Stomach smooth muscle (tissue), 2 donors: ENCODE measurements around the gene CSTF3.
"Not testable (repeated sequence)": the region's sequence is repeated elsewhere in the genome, so short reads cannot be mapped to it uniquely, and the experiment has no call there.

Experiments used
- H3K27ac ChIP-seq: one replicate; pipeline ENCODE4 v1.7.0; 2013; ENCODE audit warnings: mild to moderate bottlenecking, low read length, inconsistent platforms
- H3K27me3 ChIP-seq, 2 donors: one replicate each; pipeline ENCODE4 v1.7.0; 2013; ENCODE audit warnings: low read length in 2 of 2; ENCODE audit not compliant: insufficient read depth in 2 of 2, control insufficient read depth in 1 of 2
- H3K36me3 ChIP-seq, 2 donors: one replicate each; pipeline ENCODE4 v1.7.0; 2013; ENCODE audit warnings: low read length in 2 of 2; ENCODE audit not compliant: control insufficient read depth in 2 of 2, insufficient read depth in 2 of 2
- H3K4me1 ChIP-seq: one replicate; pipeline ENCODE4 v1.7.0; 2013; ENCODE audit warnings: low read length; ENCODE audit not compliant: control insufficient read depth, insufficient read depth
- H3K4me3 ChIP-seq, 2 donors: one replicate each; pipeline ENCODE4 v1.7.0; 2013; ENCODE audit warnings: low read length in 2 of 2
- H3K9ac ChIP-seq, 2 donors: one replicate each; pipeline ENCODE4 v1.7.0; 2013; ENCODE audit warnings: low read length in 2 of 2, mild to moderate bottlenecking in 1 of 2
- H3K9me3 ChIP-seq, 2 donors: one replicate each; pipeline ENCODE4 v1.7.0; 2013; ENCODE audit warnings: low read length in 2 of 2; ENCODE audit not compliant: control insufficient read depth in 2 of 2
- donor health status: healthy.
- donor health status: Pancreatic carcinoma.

CSTF3 gene

DNA sequence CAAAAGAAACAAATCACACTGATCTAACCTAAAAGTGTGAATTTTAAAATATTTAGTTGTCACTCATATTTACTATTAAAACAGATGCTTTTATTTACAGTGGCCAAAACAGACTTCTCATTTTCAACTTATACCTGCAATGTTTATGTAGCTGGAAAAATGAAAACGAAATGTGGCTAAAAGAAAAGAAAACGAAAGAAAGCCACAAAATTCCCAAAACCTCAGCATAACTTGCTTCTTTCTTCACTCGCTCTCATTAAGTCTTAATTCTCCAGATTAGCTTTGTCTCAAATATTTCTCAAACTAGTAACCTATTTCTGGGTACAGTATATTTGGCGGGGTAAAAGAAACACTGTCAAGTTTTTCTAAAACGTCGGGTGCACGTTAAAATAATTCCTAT is 693 bp downstream of the CSTF3 start:
- H3K9ac ChIP-seq: peak overlapping the region; percentile 89 to 95
- no peaks in the 10 kb centered on the region for H3K27me3 ChIP-seq
- peak overlapping the region; percentile 90 to 98 for H3K4me3 ChIP-seq
- H3K27ac ChIP-seq: peak overlapping the region; percentile 82
- no peaks in the 10 kb centered on the region for H3K9me3 ChIP-seq
- peaks cover 12% of the 10 kb centered on the region for H3K4me1 ChIP-seq
- no peaks in the 10 kb centered on the region for H3K36me3 ChIP-seq

DNA sequence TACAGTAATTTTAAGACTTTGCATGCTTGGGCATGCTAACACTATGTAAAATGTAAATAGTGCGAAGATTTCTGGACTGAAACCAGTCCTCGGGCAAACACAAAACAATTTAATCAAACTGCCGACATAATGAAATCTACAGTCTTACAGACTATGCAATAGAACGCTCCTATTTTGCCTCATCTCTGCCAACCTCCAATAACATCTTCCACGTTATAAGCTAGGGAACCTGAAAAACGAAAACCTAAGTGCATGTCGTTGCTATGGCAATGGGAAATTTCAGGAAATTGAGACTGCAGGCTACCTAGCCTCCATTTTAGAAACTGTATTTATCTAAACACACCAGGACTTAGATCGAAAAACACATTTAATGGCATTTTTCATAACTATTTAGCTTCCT is 1.1 kb downstream of the CSTF3 start:
- H3K27ac ChIP-seq: no peak overlapping the region
- H3K36me3 ChIP-seq: no peaks in the 10 kb centered on the region
- H3K9ac ChIP-seq: peak overlapping the region; percentile 31 to 89
- H3K9me3 ChIP-seq: no peaks in the 10 kb centered on the region
- no peaks in the 10 kb centered on the region for H3K27me3 ChIP-seq
- peaks cover 12% of the 10 kb centered on the region for H3K4me1 ChIP-seq
- peak overlapping the region; percentile 90 to 98 for H3K4me3 ChIP-seq

DNA sequence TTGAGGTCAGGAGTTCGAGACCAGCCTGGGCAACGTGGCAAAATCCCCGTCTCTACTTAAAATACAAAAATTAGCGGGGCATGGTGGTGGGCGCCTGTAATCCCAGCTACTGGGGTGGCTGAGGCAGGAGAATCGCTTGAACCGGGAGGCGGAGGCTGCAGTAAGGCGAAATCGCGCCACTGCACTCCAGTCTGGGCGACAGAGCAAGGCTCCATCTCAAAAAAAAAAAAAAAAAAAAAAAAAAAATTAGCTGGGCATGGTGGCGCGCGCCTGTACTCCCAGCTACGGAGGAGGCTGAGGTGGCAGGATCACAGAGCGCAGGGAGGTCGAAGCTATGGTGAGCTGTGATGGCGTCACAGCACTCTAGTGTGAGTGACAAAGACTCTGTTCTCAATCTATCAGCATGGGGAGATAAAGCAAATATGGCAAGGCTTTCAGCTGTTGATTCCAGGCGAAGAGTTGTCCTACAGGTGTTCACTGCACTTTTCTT is 1.9 kb downstream of the CSTF3 start:
- H3K27ac ChIP-seq, H3K36me3 ChIP-seq, H3K9me3 ChIP-seq, H3K9ac ChIP-seq, H3K27me3 ChIP-seq: not testable (repeated sequence)
- Histone ChIP-seq H3K4me3 (peak overlapping the region; percentile 90 to 98), H3K4me1 (peaks cover 12% of the 10 kb centered on the region)

DNA sequence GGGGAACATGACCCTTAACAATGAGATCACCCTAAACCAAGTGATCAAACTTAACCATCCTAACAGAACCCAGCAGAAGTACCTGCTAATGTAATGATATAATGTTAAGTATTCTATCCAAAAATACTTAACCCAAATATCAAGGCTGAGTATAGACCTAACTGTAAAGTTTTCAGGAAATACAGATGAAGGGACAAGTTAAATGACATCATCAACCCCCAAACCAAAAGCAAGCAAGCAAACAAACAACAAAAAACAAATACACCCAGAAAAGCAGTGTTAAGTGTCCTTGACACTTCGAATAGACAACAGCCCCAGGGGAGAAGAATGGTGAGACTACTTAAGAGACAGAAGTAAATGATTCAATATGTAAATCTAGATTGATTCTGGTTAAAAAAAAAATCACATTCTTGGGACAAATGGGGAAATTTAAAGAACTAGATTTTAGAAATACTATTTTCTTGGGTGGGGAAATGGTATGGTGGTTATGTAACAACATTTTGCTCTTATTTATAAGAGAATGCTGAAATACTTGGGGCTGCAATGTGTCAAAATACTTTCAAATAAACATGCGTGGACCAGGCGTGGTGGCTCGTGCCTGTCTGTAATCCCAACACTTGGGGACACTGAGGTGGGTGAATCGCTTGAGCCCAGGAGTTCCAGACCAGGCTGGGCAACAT is 2.5 kb downstream of the CSTF3 start:
- Histone ChIP-seq H3K27ac (no peak overlapping the region), H3K36me3 (no peaks in the 10 kb centered on the region), H3K9me3 (no peaks in the 10 kb centered on the region), H3K4me1 (peaks cover 12% of the 10 kb centered on the region), H3K27me3 (no peaks in the 10 kb centered on the region), H3K4me3 (no peak overlapping the region), H3K9ac (no peak overlapping the region)

DNA sequence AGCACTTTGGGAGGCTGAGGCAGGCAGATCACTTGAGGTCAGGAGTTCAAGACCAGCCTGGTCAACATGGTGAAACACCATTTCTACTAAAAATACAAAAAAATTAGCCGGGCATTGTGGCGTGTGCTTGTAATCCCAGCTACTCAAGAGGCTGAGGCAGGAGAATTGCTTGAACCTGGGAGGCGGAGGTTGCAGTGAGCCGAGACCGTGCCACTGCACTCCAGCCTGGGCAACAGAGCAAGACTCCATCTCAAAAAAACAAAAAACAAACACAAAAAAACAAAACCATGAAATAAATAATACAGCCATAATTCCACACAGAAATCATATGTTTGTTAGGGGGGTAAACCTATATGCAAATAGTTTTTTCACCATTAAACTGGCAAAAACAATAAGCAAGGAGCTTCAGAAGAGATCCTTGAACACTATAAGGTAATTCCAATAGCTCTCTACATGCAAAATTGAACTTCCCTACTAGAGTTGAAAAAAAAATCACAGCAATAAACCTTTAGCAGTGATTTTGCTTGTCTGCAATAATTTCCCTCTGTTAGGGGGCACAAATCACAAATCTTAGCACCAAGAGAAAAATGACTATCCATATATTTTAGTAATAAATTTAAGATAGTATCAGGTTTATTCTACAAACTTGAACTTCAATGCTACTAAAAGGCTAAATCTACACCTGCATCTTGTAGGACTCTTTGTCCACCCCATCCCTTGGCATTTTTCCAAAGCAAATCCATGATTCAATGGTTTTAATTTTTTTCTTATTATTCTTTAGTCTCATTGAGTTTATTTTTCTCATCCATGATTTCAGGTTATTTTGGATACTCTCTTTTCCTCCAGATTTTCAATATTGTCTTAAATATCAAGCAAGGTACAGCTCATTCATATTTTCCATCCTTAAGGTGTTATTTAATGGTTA is 3.9 kb downstream of the CSTF3 start:
- Histone ChIP-seq H3K27ac (no peak overlapping the region), H3K4me1 (peaks cover 12% of the 10 kb centered on the region), H3K9ac (no peak overlapping the region), H3K36me3 (no peaks in the 10 kb centered on the region), H3K27me3 (no peaks in the 10 kb centered on the region), H3K9me3 (no peaks in the 10 kb centered on the region), H3K4me3 (no peak overlapping the region)

DNA sequence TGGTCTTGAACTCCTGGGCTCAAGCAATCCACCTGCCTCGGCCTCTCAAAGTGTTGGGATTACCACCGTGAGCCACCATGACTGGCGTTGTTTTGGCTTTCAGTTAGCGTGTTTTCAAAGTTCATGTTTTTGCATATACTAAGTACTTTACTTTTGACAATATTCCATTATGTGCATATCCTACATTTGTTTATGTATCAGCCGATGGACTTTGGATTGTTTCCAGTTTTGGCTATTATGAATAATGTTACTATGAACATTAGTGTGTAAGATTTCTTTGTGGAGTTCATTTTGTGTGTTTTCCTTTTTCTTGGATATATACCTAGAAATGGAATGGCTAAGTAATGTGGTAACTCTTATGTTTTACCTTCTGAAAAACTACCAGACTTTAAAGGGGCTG is 9.9 kb downstream of the CSTF3 start:
- Histone ChIP-seq H3K27ac (no peak overlapping the region), H3K9ac (no peak overlapping the region), H3K36me3 (no peaks in the 10 kb centered on the region)

DNA sequence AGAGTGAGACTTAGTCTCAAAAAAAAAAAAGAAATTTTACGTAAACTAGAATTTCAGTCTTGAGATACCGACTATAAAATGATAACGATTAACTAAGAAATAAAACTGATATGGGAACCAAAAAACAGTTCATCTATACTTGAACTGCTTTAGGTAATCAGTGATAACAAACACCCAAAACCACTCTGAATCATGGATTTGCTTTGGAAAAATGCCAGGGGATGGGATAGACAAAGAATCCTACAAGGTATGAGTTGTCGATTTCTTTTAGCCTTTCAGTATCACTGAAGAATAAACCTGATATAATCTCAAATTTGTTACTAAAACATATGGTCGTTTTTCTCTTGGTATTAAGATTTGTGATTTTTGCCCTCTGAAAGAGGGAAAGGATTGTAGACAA is 13.7 kb downstream of the CSTF3 start:
- no peak overlapping the region for H3K27ac ChIP-seq
- H3K4me1 ChIP-seq: no peaks in the 10 kb centered on the region
- H3K4me3 ChIP-seq: no peak overlapping the region
- no peaks in the 10 kb centered on the region for H3K36me3 ChIP-seq
- H3K9ac ChIP-seq: no peak overlapping the region
- H3K9me3 ChIP-seq: no peaks in the 10 kb centered on the region
- H3K27me3 ChIP-seq: no peaks in the 10 kb centered on the region

More for the DNA sequence above, 9.9 kb downstream of the CSTF3 start:
- no peak overlapping the region for H3K4me3 ChIP-seq
- H3K9me3 ChIP-seq: no peaks in the 10 kb centered on the region
- H3K4me1 ChIP-seq: no peaks in the 10 kb centered on the region
- no peaks in the 10 kb centered on the region for H3K27me3 ChIP-seq

DNA sequence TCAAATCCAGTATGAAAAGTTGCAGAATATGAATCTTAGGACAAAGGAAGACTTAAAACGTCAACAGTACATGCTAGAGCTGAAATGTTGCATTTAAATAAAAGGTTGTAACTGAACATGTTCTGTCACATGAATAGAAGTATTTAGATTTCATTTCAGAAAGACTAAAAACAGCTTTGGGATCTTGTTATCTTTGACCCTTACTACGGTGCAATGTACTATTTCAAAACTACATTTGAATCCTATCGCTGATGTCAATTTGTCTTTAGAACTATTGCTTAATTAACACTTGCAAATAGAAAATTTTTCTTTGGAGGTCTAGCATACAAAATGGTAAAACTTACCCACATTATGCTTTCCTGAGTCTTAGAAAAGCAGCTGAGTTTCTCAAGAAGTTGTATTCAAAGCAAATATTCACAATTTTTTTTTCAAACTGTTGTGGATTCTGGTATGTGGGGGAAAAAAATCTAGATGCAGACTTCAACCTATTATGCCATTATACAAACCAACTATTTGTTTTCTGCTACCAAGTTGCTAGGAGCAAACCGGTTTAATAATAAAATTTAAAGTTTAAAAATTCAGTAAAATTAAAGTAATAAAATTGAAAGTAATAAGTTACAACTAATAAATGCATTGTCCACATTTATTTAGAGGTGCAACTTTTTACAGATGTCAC is 25.4 kb downstream of the CSTF3 start:
- Histone ChIP-seq H3K36me3 (peaks cover 6 to 7% of the 10 kb centered on the region in 2 donors), H3K4me1 (no peaks in the 10 kb centered on the region), H3K4me3 (no peak overlapping the region), H3K27me3 (no peaks in the 10 kb centered on the region), H3K9ac (no peak overlapping the region), H3K9me3 (no peaks in the 10 kb centered on the region), H3K27ac (no peak overlapping the region)

DNA sequence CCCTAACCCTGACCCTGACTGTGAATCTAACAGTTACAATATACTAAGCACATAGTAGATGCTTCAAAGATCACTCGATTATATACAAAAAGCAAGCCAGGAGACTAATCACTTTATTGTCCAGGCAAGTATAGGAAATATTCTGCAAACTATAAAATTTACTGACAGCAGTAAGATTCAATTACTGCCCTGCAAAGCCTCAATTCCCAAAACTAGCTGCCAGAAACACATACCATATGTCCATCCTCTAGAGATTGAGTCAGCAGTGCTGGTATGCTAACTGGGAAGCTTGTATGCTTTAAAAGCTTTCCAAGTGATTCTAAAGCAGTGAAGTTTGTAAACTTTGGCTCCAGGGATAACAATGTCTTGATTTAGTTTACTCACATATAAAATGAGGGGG is 26.1 kb downstream of the CSTF3 start:
- Histone ChIP-seq H3K36me3 (peaks cover 2 to 4% of the 10 kb centered on the region in 2 donors), H3K9ac (no peak overlapping the region), H3K27ac (no peak overlapping the region), H3K9me3 (no peaks in the 10 kb centered on the region), H3K4me1 (no peaks in the 10 kb centered on the region), H3K4me3 (no peak overlapping the region), H3K27me3 (no peaks in the 10 kb centered on the region)

DNA sequence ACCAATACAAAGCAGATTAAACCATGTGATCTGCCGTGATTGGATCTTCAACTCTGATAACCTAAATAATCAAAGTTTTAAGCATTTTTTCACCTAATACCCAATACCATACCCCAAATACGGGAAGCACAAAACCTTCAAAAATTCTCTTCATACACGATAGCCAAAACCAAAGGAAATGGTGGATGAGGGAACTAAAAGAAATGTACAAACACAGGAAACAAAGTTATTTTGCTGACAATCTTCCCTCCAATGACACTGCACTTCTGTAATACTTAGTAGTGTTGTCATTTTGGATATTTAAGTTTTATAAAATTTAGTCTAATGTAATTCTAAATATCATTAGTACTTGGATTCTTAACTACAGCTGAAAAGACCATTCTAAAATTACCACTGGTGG is 27.0 kb downstream of the CSTF3 start:
- Histone ChIP-seq H3K9ac (no peak overlapping the region), H3K4me1 (no peaks in the 10 kb centered on the region), H3K4me3 (no peak overlapping the region), H3K27me3 (no peaks in the 10 kb centered on the region), H3K27ac (no peak overlapping the region), H3K9me3 (no peaks in the 10 kb centered on the region), H3K36me3 (no peaks in the 10 kb centered on the region)
